UCSD-AML1 (cell line): ENCODE results near the gene CRACR2A.

Experiments used
- DNase-seq: peaks from one replicate; lab custom pipeline; 2025; ENCODE audit not compliant: unreplicated experiment; lab: John Stamatoyannopoulos, UW

CRACR2A gene

GRCh38 chr12:3598896-3599860 lies 153.7 kb downstream of the CRACR2A start:
- no peak for DNase-seq

- DNase-seq, result no peak
Measured at GRCh38 chr12:3597526-3598210, 155.2 kb downstream of the CRACR2A start.

- DNase-seq, result no peak
Measured at GRCh38 chr12:3596703-3597415, 156.1 kb downstream of the CRACR2A start.

GRCh38 chr12:3595721-3596120 lies 157.2 kb downstream of the CRACR2A start:
- no peak for DNase-seq

GRCh38 chr12:3594966-3595365 lies 157.9 kb downstream of the CRACR2A start:
- no peak for DNase-seq

GRCh38 chr12:3593906-3594483 lies 158.9 kb downstream of the CRACR2A start:
- no peak for DNase-seq

- no peak for DNase-seq
Measured at GRCh38 chr12:3592856-3593625, 159.9 kb downstream of the CRACR2A start.

GRCh38 chr12:3589745-3590144 lies 163.2 kb downstream of the CRACR2A start:
- no peak for DNase-seq

GRCh38 chr12:3587402-3588013 lies 165.4 kb downstream of the CRACR2A start:
- DNase-seq, result no peak

- no peak for DNase-seq
Measured at GRCh38 chr12:3583656-3584334, 169.1 kb downstream of the CRACR2A start.

- no peak for DNase-seq
Measured at GRCh38 chr12:3580094-3580749, 172.7 kb downstream of the CRACR2A start.

GRCh38 chr12:3579446-3580093 lies 173.3 kb downstream of the CRACR2A start:
- no peak for DNase-seq

GRCh38 chr12:3578557-3578956 lies 174.4 kb downstream of the CRACR2A start:
- DNase-seq, result no peak

GRCh38 chr12:3576891-3577290 lies 176.0 kb downstream of the CRACR2A start:
- DNase-seq, result no peak

GRCh38 chr12:3574986-3575385 lies 177.9 kb downstream of the CRACR2A start:
- DNase-seq, result no peak

- DNase-seq, result no peak
Measured at GRCh38 chr12:3572560-3572959, 180.3 kb downstream of the CRACR2A start.

GRCh38 chr12:3571724-3572123 lies 181.2 kb downstream of the CRACR2A start:
- DNase-seq, result no peak

- no peak for DNase-seq
Measured at GRCh38 chr12:3571323-3571722, 181.6 kb downstream of the CRACR2A start.
